Ascending aorta (tissue), 2 donors: Measurements from ENCODE around the gene CDHR2. TPM values are rescaled to one million over a fixed set of nuclear protein-coding genes. Genes with fewer than 3 reads are reported as not detected.

Experiments
- DNase-seq, 2 donors: peaks; one replicate each; pipeline ENCODE4 v3.0.0-alpha.2; 2019; ENCODE audit warnings: low spot score in 2 of 2
- H3K27ac ChIP-seq, 2 donors: fragments of 200-600 bp; sonication (generic); one replicate each; pipeline ENCODE4 v1.5.1; 2016 to 2017; ENCODE audit warnings: mild to moderate bottlenecking in 1 of 2
- H3K27me3 ChIP-seq: fragments of 200-600 bp; sonication (generic); one replicate; pipeline ENCODE4 v1.5.1; 2017
- H3K36me3 ChIP-seq, 2 donors: fragments of 200-600 bp; sonication (generic); one replicate each; pipeline ENCODE4 v1.5.1; 2016
- H3K4me1 ChIP-seq, 2 donors: fragments of 200-600 bp; sonication (generic); one replicate each; pipeline ENCODE4 v1.5.1; 2016 to 2017; ENCODE audit warnings: mild to moderate bottlenecking in 1 of 2
- H3K4me3 ChIP-seq, 2 donors: fragments of 200-600 bp; sonication (generic); one replicate each; pipeline ENCODE4 v1.5.1; 2016 to 2017; ENCODE audit warnings: mild to moderate bottlenecking in 1 of 2
- H3K9me3 ChIP-seq, 2 donors: fragments of 200-600 bp; sonication (generic); one replicate each; pipeline ENCODE4 v1.5.1; 2016
- intact Hi-C: fragments of 100-400 bp; cut with DNase I; formaldehyde crosslinking; loops from one replicate; pipeline ENCODE4 v1.15.1; 2023
- total RNA-seq: library from RNA; depleted of rRNA; stranded (reverse); fragments of >200 nt; gene quantifications from one replicate; pipeline ENCODE4 v1.1.0, GENCODE V29; 2016
- TF ChIP-seq, protein P1 (sequence below), 3 experiments: fragments of 200-600 bp in 2 of 3; fragments of 450-650 bp in 1 of 3; sonication (generic) in 2 of 3; IDR thresholded peaks; one replicate each; pipeline ENCODE4 v1.5.1; 2016 to 2019; ENCODE audit warnings: antibody characterized with exemption in 3 of 3, mild to moderate bottlenecking in 1 of 3, moderate library complexity in 1 of 3

The CDHR2 gene
- total RNA-seq, 1 donor from 2014 or later = not detected

- no peaks in the 10 kb centered on the region for H3K4me1 ChIP-seq
- TF ChIP-seq, protein P1, sequence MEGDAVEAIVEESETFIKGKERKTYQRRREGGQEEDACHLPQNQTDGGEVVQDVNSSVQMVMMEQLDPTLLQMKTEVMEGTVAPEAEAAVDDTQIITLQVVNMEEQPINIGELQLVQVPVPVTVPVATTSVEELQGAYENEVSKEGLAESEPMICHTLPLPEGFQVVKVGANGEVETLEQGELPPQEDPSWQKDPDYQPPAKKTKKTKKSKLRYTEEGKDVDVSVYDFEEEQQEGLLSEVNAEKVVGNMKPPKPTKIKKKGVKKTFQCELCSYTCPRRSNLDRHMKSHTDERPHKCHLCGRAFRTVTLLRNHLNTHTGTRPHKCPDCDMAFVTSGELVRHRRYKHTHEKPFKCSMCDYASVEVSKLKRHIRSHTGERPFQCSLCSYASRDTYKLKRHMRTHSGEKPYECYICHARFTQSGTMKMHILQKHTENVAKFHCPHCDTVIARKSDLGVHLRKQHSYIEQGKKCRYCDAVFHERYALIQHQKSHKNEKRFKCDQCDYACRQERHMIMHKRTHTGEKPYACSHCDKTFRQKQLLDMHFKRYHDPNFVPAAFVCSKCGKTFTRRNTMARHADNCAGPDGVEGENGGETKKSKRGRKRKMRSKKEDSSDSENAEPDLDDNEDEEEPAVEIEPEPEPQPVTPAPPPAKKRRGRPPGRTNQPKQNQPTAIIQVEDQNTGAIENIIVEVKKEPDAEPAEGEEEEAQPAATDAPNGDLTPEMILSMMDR (IDR thresholded peaks at IDR 0.05) = no peak
- no peak overlapping the region for H3K27ac ChIP-seq
- no peak overlapping the region for H3K4me3 ChIP-seq
- H3K27me3 ChIP-seq = no peaks in the 10 kb centered on the region
- DNase-seq = no peak
- H3K9me3 ChIP-seq = no peaks in the 10 kb centered on the region
- H3K36me3 ChIP-seq = no peaks in the 10 kb centered on the region
- intact Hi-C loops = no loop called here
These were observed 4.3 kb downstream of the CDHR2 start for GRCh38 chr5:176553260-176554085.

DNA sequence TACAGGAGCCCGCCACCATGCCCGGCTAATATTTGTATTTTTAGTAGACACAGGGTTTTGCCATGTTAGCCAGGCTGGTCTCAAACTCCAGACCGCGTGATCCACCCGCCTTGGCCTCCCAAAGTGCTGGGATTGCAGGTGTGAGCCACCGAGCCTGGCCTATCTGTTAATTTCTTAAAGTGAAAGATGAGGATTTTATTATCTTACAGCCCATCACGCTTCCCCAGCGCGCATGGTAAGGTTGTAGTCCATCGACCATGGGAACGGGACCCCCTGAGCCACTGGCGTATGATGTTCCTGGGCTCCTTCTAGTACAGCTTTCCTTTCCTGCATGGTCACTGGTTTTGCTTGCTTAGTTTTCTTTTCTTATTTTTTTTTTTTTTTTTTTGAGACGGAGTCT is 8.7 kb downstream of the CDHR2 start:
- no peaks in the 10 kb centered on the region for H3K4me1 ChIP-seq
- TF ChIP-seq, protein P1 (IDR thresholded peaks at IDR 0.05) = no peak
- H3K9me3 ChIP-seq = no peaks in the 10 kb centered on the region
- no peaks in the 10 kb centered on the region for H3K27me3 ChIP-seq
- no peak for DNase-seq
- no peak overlapping the region for H3K27ac ChIP-seq
- intact Hi-C loops = no loop called here
- H3K4me3 ChIP-seq = no peak overlapping the region
- no peaks in the 10 kb centered on the region for H3K36me3 ChIP-seq

GRCh38 chr5:176559683-176560082 is 10.5 kb downstream of the CDHR2 start:
- no peak overlapping the region for H3K4me3 ChIP-seq
- TF ChIP-seq, protein P1 (IDR thresholded peaks at IDR 0.05) = no peak
- DNase-seq = no peak
- H3K9me3 ChIP-seq = no peaks in the 10 kb centered on the region
- intact Hi-C loops = no loop called here
- H3K27me3 ChIP-seq = no peaks in the 10 kb centered on the region
- H3K4me1 ChIP-seq = no peaks in the 10 kb centered on the region
- H3K36me3 ChIP-seq = no peaks in the 10 kb centered on the region
- H3K27ac ChIP-seq = no peak overlapping the region

GRCh38 chr5:176560364-176560763 is 11.2 kb downstream of the CDHR2 start:
- H3K27ac ChIP-seq = no peak overlapping the region
- no peaks in the 10 kb centered on the region for H3K4me1 ChIP-seq
- no peak overlapping the region for H3K4me3 ChIP-seq
- intact Hi-C loops = no loop called here
- H3K36me3 ChIP-seq = no peaks in the 10 kb centered on the region
- no peak for DNase-seq
- TF ChIP-seq, protein P1 (IDR thresholded peaks at IDR 0.05) = no peak
- no peaks in the 10 kb centered on the region for H3K27me3 ChIP-seq
- no peaks in the 10 kb centered on the region for H3K9me3 ChIP-seq

DNA sequence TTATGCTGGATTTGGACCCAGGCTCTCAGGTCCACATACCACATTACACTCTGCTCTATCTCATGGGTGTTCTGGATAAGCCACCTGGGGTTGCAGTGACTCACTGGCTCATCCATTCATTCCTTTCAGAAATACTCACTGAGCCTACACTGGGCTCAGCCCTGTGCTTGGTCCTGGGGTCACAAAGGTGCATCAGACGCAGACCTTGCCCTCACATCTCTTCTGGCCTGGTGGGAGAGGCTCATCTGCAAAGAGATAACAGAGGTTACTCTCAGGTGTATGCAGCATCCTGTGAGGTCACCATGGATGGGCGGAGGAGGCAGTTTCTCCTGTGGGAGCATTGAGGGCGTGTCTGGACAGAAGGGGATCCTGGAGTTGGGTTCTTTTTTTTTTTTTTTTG is 12.1 kb downstream of the CDHR2 start:
- Histone ChIP-seq H3K4me3 (no peak overlapping the region), H3K4me1 (no peaks in the 10 kb centered on the region), H3K27me3 (no peaks in the 10 kb centered on the region), H3K27ac (no peak overlapping the region), H3K9me3 (no peaks in the 10 kb centered on the region), H3K36me3 (no peaks in the 10 kb centered on the region)
- TF ChIP-seq, protein P1 (IDR thresholded peaks at IDR 0.05) = no peak
- intact Hi-C loops = no loop called here
- DNase-seq = no peak
